Measurements from ENCODE around the gene ZNF536.

ZNF536 gene

GRCh38 chr19:30516111-30516510 is 143.9 kb downstream of the ZNF536 start:
- Mint-ChIP-seq H3K9me3 (no peaks in the 10 kb centered on the region), H3K4me3 (no peak overlapping the region), H3K36me3 (ENCODE audit: low read depth) (no peaks in the 10 kb centered on the region), H3K27me3 (no peaks in the 10 kb centered on the region), H3K4me1 (ENCODE audit: low read depth) (no peaks in the 10 kb centered on the region), H3K27ac (no peak overlapping the region)
- intact Hi-C loops (cut with micrococcal nuclease) = no loop called here

DNA sequence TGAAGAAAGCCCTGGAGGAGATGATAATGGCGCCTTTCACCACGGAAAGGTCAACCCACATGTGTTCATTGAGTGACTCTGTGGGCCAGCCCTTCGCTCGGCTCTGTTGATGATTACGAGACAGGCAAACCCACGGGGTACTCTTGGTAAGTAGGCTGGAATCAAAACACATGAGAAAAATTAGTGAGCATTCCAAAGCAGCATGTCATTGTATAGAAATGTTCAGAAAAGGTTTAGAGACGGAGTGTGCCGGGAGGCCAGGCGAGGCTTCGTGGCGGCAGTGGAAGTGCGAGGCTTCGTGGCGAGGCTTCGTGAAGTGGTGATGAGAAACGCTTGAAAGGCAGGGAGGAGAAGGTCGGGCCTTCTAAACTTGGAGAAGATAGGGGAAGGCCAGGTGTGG is 144.3 kb downstream of the ZNF536 start:
- Mint-ChIP-seq H3K36me3 (ENCODE audit: low read depth) (no peaks in the 10 kb centered on the region), H3K27ac (no peak overlapping the region), H3K9me3 (no peaks in the 10 kb centered on the region), H3K4me1 (ENCODE audit: low read depth) (no peaks in the 10 kb centered on the region), H3K4me3 (no peak overlapping the region), H3K27me3 (no peaks in the 10 kb centered on the region)
- intact Hi-C loops (cut with micrococcal nuclease) = no loop called here

DNA sequence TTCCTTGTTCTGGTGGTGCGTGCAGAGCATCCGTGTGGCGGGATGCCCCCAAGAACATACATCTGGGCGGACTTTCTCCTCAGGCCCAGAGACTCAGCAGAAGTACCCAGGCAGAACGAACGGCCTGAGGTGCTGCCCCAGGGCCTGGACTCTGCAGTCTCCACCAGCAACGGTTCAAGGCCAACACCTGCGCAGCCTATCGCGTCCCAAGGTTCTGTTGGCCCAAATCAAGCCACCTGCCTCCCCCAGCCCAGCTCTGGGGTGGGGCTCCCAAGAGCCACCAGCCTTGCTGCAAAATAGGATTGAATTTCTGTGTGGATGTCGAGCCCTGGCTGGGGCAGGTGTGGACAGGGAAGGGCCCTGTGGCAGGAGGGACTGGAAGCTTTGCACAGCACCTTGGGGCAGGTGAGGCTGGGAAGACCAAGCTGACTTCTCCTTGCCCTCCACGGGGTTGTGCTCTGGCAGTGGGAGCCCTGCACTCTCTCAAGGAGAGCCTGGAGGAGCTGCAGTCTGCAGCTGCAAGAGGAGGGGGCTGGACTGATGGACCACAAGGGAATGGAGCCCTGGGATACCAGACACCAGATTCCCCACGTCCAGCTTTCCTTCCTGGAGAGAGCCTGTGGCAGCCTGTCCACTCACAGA is 146.9 kb downstream of the ZNF536 start:
- Mint-ChIP-seq H3K27me3 (no peaks in the 10 kb centered on the region), H3K36me3 (ENCODE audit: low read depth) (no peaks in the 10 kb centered on the region), H3K4me1 (ENCODE audit: low read depth) (no peaks in the 10 kb centered on the region), H3K9me3 (no peaks in the 10 kb centered on the region), H3K27ac (no peak overlapping the region), H3K4me3 (no peak overlapping the region)
- intact Hi-C loops (cut with micrococcal nuclease) = no loop called here

DNA sequence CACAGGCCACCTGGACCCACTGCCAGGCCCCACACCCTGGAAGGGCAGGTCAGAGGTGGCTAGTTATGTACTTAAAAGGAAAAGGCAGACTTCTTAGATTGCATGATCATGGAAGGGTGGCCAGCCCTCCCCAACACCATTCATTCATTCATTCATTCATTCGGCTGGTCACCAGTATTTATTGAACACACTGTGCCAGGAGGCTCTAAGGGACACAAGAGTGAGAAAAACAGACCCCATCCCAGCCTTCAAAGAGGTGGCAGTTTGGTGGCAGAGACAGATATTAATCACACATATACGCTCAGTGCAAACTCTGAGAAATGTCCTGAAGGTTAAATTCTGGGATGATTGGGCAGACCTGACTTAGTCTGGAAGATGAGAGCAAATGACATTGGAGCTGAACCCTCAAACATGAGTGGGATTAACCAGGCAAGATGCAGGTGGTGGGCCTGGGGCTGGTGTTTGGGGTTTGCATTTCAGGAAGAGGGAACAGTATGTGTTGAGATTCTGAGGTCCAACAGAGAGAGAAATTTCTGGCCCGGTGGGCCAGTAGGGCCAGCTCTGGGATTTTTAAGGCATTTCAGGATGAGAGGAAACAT is 147.5 kb downstream of the ZNF536 start:
- H3K36me3 Mint-ChIP-seq (ENCODE audit: low read depth) = no peaks in the 10 kb centered on the region
- intact Hi-C loops (cut with micrococcal nuclease) = no loop called here
- no peaks in the 10 kb centered on the region for H3K9me3 Mint-ChIP-seq
- H3K4me3 Mint-ChIP-seq = no peak overlapping the region
- no peaks in the 10 kb centered on the region for H3K4me1 Mint-ChIP-seq (ENCODE audit: low read depth)
- H3K27me3 Mint-ChIP-seq = no peaks in the 10 kb centered on the region
- no peak overlapping the region for H3K27ac Mint-ChIP-seq

- H3K9me3 Mint-ChIP-seq = no peaks in the 10 kb centered on the region
- no peak overlapping the region for H3K27ac Mint-ChIP-seq
- no peak overlapping the region for H3K4me3 Mint-ChIP-seq
- H3K27me3 Mint-ChIP-seq = no peaks in the 10 kb centered on the region
- H3K36me3 Mint-ChIP-seq (ENCODE audit: low read depth) = no peaks in the 10 kb centered on the region
- H3K4me1 Mint-ChIP-seq (ENCODE audit: low read depth) = no peaks in the 10 kb centered on the region
- intact Hi-C loops (cut with micrococcal nuclease) = no loop called here
Measured at GRCh38 chr19:30520735-30521479, 148.7 kb downstream of the ZNF536 start.

- no peak overlapping the region for H3K4me3 Mint-ChIP-seq
- no peaks in the 10 kb centered on the region for H3K36me3 Mint-ChIP-seq (ENCODE audit: low read depth)
- no peaks in the 10 kb centered on the region for H3K4me1 Mint-ChIP-seq (ENCODE audit: low read depth)
- no peaks in the 10 kb centered on the region for H3K9me3 Mint-ChIP-seq
- H3K27ac Mint-ChIP-seq = no peak overlapping the region
- intact Hi-C loops (cut with micrococcal nuclease) = no loop called here
- H3K27me3 Mint-ChIP-seq = no peaks in the 10 kb centered on the region
Measured at GRCh38 chr19:30521937-30522336, 149.8 kb downstream of the ZNF536 start.

- no peaks in the 10 kb centered on the region for H3K27me3 Mint-ChIP-seq
- intact Hi-C loops (cut with micrococcal nuclease) = no loop called here
- no peaks in the 10 kb centered on the region for H3K9me3 Mint-ChIP-seq
- no peak overlapping the region for H3K4me3 Mint-ChIP-seq
- H3K36me3 Mint-ChIP-seq (ENCODE audit: low read depth) = no peaks in the 10 kb centered on the region
- no peak overlapping the region for H3K27ac Mint-ChIP-seq
- no peaks in the 10 kb centered on the region for H3K4me1 Mint-ChIP-seq (ENCODE audit: low read depth)
Measured at GRCh38 chr19:30522341-30522740, 150.2 kb downstream of the ZNF536 start.

DNA sequence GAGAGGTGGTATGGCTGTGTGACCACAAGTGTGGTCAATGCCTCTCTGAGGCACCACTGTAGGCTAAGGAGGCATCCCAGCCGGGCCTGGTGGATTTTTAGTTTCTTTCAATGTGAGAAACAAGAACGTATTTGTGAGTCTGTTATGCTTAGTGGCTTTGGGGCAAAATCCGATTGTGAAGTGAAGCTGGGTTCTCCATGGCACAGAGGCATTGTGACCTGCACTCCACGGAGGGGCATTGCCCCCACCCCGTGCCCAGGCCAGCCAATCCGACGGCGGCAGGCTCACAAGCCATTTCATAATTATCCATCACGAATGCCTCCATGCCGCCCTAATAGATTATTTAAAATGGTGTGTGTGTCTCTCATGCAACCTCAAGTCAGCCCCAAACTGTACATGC is 151.6 kb downstream of the ZNF536 start:
- no peak overlapping the region for H3K27ac Mint-ChIP-seq

GRCh38 chr19:30525383-30525782 is 153.2 kb downstream of the ZNF536 start:
- Mint-ChIP-seq H3K9me3 (no peaks in the 10 kb centered on the region), H3K27ac (no peak overlapping the region), H3K4me3 (no peak overlapping the region), H3K4me1 (ENCODE audit: low read depth) (no peaks in the 10 kb centered on the region), H3K27me3 (no peaks in the 10 kb centered on the region), H3K36me3 (ENCODE audit: low read depth) (no peaks in the 10 kb centered on the region)
- intact Hi-C loops (cut with micrococcal nuclease) = no loop called here

More for the DNA sequence above, 151.6 kb downstream of the ZNF536 start:
- no peaks in the 10 kb centered on the region for H3K9me3 Mint-ChIP-seq
- no peaks in the 10 kb centered on the region for H3K36me3 Mint-ChIP-seq (ENCODE audit: low read depth)
- H3K27me3 Mint-ChIP-seq = no peaks in the 10 kb centered on the region
- H3K4me1 Mint-ChIP-seq (ENCODE audit: low read depth) = no peaks in the 10 kb centered on the region
- intact Hi-C loops (cut with micrococcal nuclease) = no loop called here
- no peak overlapping the region for H3K4me3 Mint-ChIP-seq

DNA sequence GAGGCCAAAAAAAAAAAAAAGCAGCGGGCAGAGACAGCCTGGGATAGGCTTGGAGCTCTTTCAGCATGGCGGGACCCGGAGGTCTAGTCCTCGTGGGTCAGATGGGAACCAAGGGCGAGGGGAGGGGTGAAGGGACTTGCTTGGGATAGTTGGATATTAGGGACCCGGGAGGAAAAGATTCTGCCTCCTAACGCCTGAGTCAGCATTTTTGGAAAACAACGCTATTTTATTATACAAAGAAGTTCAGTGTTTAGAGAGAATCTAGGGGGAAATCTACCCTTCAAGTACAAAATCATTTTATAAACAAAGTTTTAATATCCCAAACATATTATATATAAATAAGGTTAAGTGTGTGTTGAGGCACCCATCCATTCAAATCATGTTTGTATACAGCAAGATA is 156.7 kb downstream of the ZNF536 start:
- H3K27me3 Mint-ChIP-seq = no peaks in the 10 kb centered on the region
- intact Hi-C loops (cut with micrococcal nuclease) = no loop called here
- no peak overlapping the region for H3K4me3 Mint-ChIP-seq
- no peaks in the 10 kb centered on the region for H3K36me3 Mint-ChIP-seq (ENCODE audit: low read depth)
- no peaks in the 10 kb centered on the region for H3K9me3 Mint-ChIP-seq
- no peaks in the 10 kb centered on the region for H3K4me1 Mint-ChIP-seq (ENCODE audit: low read depth)
- no peak overlapping the region for H3K27ac Mint-ChIP-seq

- Mint-ChIP-seq H3K9me3 (no peaks in the 10 kb centered on the region), H3K27me3 (no peaks in the 10 kb centered on the region), H3K36me3 (ENCODE audit: low read depth) (no peaks in the 10 kb centered on the region), H3K4me1 (ENCODE audit: low read depth) (no peaks in the 10 kb centered on the region), H3K4me3 (no peak overlapping the region), H3K27ac (no peak overlapping the region)
- intact Hi-C loops (cut with micrococcal nuclease) = no loop called here
Measured at GRCh38 chr19:30529876-30530275, 157.7 kb downstream of the ZNF536 start.

- H3K27me3 Mint-ChIP-seq = no peaks in the 10 kb centered on the region
- no peaks in the 10 kb centered on the region for H3K9me3 Mint-ChIP-seq
- H3K27ac Mint-ChIP-seq = no peak overlapping the region
- no peaks in the 10 kb centered on the region for H3K4me1 Mint-ChIP-seq (ENCODE audit: low read depth)
- H3K4me3 Mint-ChIP-seq = no peak overlapping the region
- H3K36me3 Mint-ChIP-seq (ENCODE audit: low read depth) = no peaks in the 10 kb centered on the region
- intact Hi-C loops (cut with micrococcal nuclease) = no loop called here
Measured at GRCh38 chr19:30530751-30531150, 158.6 kb downstream of the ZNF536 start.

- H3K9me3 Mint-ChIP-seq = no peaks in the 10 kb centered on the region
- no peaks in the 10 kb centered on the region for H3K27me3 Mint-ChIP-seq
- no peak overlapping the region for H3K4me3 Mint-ChIP-seq
- no peak overlapping the region for H3K27ac Mint-ChIP-seq
- no peaks in the 10 kb centered on the region for H3K36me3 Mint-ChIP-seq (ENCODE audit: low read depth)
- no peaks in the 10 kb centered on the region for H3K4me1 Mint-ChIP-seq (ENCODE audit: low read depth)
- intact Hi-C loops (cut with micrococcal nuclease) = no loop called here
Measured at GRCh38 chr19:30535011-30535410, 162.8 kb downstream of the ZNF536 start.

- Mint-ChIP-seq H3K4me1 (ENCODE audit: low read depth) (no peaks in the 10 kb centered on the region), H3K27ac (no peak overlapping the region), H3K27me3 (no peaks in the 10 kb centered on the region), H3K4me3 (no peak overlapping the region), H3K9me3 (no peaks in the 10 kb centered on the region), H3K36me3 (ENCODE audit: low read depth) (no peaks in the 10 kb centered on the region)
- intact Hi-C loops (cut with micrococcal nuclease) = no loop called here
Measured at GRCh38 chr19:30536975-30537374, 164.8 kb downstream of the ZNF536 start.

Data from dendritic cell treated with granulocyte-macrophage colony-stimulating factor and Interleukin-4, amounts not matched to agents 40 ng/mL and 50 ng/mL, for 4 days (primary cell).